Calu3 (cell line): ENCODE measurements around the gene ZNF3. TPM values are rescaled to one million over a fixed set of nuclear protein-coding genes. Genes with fewer than 3 reads are reported as not detected.
A peak's percentile ranks its signal among the peaks of the same experiment; 100 is the strongest.

Experiments
- BruUV-seq: library from RNA; stranded (reverse); fragments of 400-500 nt; replicated peaks from 2 replicates; lab custom pipeline; 2021; lab: Mats Ljungman, UMichigan
- CTCF ChIA-PET: fragments of 300-600 bp; sonication (Branson Sonifier 250); formaldehyde crosslinking; loops from one replicate; lab custom pipeline; 2022; ENCODE audit warnings: antibody characterized with exemption; lab: Charles Lee
- DNase-seq: peaks from one replicate; pipeline ENCODE4 v3.0.0; 2022
- H3K27ac Mint-ChIP-seq: one replicate; pipeline ENCODE4 v1.8.0; 2022; ENCODE audit warnings: mixed read lengths; ENCODE audit not compliant: unreplicated experiment
- H3K27me3 Mint-ChIP-seq: one replicate; pipeline ENCODE4 v1.8.0; 2022; ENCODE audit warnings: mixed read lengths; ENCODE audit not compliant: unreplicated experiment
- H3K36me3 Mint-ChIP-seq: one replicate; pipeline ENCODE4 v1.8.0; 2022; ENCODE audit warnings: mild to moderate bottlenecking, moderate library complexity, mixed read lengths; ENCODE audit not compliant: insufficient read depth, unreplicated experiment
- H3K4me1 Mint-ChIP-seq: one replicate; pipeline ENCODE4 v1.8.0; 2022; ENCODE audit warnings: mild to moderate bottlenecking, low read depth, mixed read lengths; ENCODE audit not compliant: unreplicated experiment
- H3K4me3 Mint-ChIP-seq: one replicate; pipeline ENCODE4 v1.8.0; 2022; ENCODE audit warnings: mild to moderate bottlenecking, low read depth, moderate library complexity, mixed read lengths; ENCODE audit not compliant: unreplicated experiment
- H3K9me3 Mint-ChIP-seq: one replicate; pipeline ENCODE4 v1.8.0; 2022; ENCODE audit warnings: low read depth, mixed read lengths; ENCODE audit not compliant: unreplicated experiment
- intact Hi-C: fragments of 100-400 bp; cut with micrococcal nuclease; formaldehyde crosslinking; loops from one replicate; pipeline ENCODE4 v1.10.0; 2022; ENCODE audit not compliant: unreplicated experiment
- total RNA-seq: library from RNA; stranded (reverse); gene quantifications from 2 replicates; pipeline ENCODE4 v1.2.3, GENCODE V29; 2022
- TF ChIP-seq, protein P1 (sequence below): fragments of 200-600 bp; IDR thresholded peaks from one replicate; pipeline ENCODE4 v1.8.0; 2022; ENCODE audit warnings: antibody characterized with exemption; ENCODE audit not compliant: unreplicated experiment

ZNF3 gene
- total RNA-seq, 1 experiment from 2014 or later: 26.7 TPM

DNA sequence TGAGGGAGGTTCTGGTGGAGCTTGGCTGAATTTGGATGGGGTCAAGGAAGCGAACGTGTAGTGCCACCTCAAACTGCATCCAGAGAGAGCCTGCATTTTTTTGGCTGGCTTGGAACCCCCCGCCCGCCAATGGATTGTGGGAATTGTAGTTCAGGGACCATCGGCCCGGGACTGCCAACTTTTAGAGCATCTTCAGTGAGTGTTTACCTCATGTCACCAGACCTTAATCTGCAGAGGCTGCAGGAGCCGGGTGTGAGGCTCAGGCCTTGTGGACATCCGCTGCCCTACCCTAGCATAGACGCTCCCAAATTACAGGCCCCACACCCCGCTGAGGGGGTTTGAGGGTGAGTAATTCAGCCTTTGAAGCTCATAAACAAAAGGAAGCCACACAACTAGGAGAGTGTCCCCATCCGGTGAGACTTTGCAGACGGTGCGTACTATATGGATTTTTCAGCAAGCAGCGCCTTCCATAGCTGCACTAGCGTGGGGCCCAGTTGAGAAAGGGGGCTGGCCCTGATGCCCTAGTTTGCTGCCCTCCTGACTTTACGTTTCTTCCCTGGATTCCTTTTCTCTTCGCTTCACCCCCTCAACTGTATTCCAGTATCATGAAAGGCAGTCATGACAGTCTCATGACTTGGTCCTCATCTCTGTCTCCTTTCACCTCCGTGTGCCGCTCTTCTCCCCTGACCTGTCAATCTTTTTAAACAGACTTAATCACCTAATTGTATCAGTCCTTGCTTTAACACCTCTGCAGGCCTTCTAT lies 38.6 kb upstream of the ZNF3 start:
- BruUV-seq: no TSS peak
- Mint-ChIP-seq H3K27me3 (no peaks in the 10 kb centered on the region), H3K4me3 (peak overlapping the region; percentile 96), H3K9me3 (no peaks in the 10 kb centered on the region), H3K36me3 (peaks cover 20% of the 10 kb centered on the region), H3K27ac (no peak overlapping the region), H3K4me1 (peaks cover 8% of the 10 kb centered on the region)
- TF ChIP-seq, protein P1, sequence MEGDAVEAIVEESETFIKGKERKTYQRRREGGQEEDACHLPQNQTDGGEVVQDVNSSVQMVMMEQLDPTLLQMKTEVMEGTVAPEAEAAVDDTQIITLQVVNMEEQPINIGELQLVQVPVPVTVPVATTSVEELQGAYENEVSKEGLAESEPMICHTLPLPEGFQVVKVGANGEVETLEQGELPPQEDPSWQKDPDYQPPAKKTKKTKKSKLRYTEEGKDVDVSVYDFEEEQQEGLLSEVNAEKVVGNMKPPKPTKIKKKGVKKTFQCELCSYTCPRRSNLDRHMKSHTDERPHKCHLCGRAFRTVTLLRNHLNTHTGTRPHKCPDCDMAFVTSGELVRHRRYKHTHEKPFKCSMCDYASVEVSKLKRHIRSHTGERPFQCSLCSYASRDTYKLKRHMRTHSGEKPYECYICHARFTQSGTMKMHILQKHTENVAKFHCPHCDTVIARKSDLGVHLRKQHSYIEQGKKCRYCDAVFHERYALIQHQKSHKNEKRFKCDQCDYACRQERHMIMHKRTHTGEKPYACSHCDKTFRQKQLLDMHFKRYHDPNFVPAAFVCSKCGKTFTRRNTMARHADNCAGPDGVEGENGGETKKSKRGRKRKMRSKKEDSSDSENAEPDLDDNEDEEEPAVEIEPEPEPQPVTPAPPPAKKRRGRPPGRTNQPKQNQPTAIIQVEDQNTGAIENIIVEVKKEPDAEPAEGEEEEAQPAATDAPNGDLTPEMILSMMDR: no peak
- CTCF ChIA-PET: interaction anchor here (0.6 kb wide), 1 partner anchor 38 kb away, joined by 3 read pairs; no protein-coding TSS in a partner anchor
- intact Hi-C loops: no loop called here
- DNase-seq: peak; percentile 37

DNA sequence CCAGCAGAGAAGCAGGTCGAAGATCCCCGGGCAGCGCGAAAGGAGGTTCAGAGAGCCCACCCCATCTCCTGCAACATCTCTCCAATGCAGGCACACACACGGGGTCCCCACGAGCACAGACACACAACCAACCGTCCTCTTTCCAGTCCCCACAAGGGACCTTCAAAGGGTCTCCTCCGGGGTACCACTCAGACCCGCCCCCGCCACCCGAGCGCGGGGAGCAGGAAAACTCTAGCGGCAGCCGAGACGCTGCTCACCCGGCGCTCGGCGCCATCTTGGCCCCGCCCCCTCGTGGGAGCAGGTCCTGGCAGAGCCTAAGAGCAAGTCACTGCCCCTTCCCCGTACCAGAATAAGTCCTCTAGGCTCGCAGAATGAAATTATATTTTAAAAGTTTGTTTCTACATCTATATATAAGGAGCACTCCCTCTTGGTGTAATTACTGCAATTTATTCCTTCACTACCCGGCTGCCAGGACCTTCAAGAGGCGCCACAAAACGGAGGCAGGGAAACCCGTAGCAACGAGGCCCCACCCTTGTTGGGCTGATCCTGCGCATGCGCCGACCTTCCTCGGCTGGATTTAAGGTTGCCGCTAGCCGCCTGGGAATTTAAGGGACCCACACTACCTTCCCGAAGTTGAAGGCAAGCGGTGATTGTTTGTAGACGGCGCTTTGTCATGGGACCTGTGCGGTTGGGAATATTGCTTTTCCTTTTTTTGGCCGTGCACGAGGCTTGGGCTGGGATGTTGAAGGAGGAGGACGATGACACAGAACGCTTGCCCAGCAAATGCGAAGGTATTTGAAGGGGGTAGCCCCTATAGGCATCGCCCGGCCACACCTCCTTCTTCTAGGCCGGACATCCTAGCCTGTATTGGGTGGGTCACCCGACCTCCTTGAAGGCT lies 37.8 kb upstream of the ZNF3 start, which contains the start of the genes CNPY4 and TAF6:
Gene CNPY4, plus strand, starts transcription at position 563 of the 898 bp plus-strand sequence. Its CDS starts 111 bp downstream, at position 674.
Gene TAF6, minus strand, starts transcription at position 287 of the 898 bp plus-strand sequence. CDS start 5,149 bp downstream, outside the sequence.
- no peaks in the 10 kb centered on the region for H3K9me3 Mint-ChIP-seq
- intact Hi-C loops: no loop called here
- DNase-seq: peak; percentile 88
- peaks cover 8% of the 10 kb centered on the region for H3K4me1 Mint-ChIP-seq
- TF ChIP-seq, protein P1: no peak
- H3K36me3 Mint-ChIP-seq: peaks cover 20% of the 10 kb centered on the region
- no TSS peak for BruUV-seq
- H3K27me3 Mint-ChIP-seq: no peaks in the 10 kb centered on the region
- CTCF ChIA-PET: interaction anchor here (0.6 kb wide), 1 partner anchor 37 kb away, joined by 3 read pairs; no protein-coding TSS in a partner anchor
- peak within 1 kb of the TSS; percentile 96 for H3K4me3 Mint-ChIP-seq
- H3K27ac Mint-ChIP-seq: peak within 1 kb of the TSS; percentile 90

DNA sequence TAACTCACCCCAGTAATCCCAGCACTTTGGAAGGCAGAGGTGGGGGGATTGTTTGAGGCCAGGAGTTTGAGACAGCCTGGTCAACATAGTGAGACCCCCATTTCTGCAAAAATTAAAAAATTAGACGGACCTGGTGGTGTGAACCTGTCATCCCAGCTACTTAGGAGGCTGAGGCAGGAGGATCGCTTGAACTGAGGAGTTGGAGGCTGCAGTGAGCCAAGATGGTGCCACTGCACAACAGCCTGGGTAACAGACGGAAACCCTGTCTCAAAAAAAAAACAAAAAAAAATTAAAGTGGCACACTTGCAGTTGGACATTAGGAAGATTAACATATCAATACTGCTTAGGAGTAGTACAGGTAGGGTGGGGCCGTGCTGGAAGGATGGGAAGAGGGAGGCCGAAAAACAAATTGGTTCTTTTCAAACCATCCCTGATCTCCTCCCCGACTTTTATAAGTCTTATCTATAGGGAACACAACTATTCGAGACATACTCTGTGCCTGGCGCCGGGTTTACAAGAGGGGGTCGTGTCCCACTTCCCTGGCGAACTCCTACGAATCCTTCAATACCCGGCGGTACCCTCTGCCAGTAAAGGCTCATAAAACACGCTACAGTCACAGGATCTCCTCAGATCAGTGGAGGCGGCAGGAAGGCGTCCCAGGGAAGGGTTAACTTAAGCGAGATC lies 37.0 kb upstream of the ZNF3 start:
- TSS peak; percentile 57 for BruUV-seq
- CTCF ChIA-PET: interaction anchor here (0.7 kb wide), 1 partner anchor 256 kb away, joined by 3 read pairs; no protein-coding TSS in a partner anchor
- no peak for DNase-seq

More for the DNA sequence above, 37.0 kb upstream of the ZNF3 start:
- H3K9me3 Mint-ChIP-seq: no peaks in the 10 kb centered on the region
- H3K36me3 Mint-ChIP-seq: peaks cover 20% of the 10 kb centered on the region
- H3K4me3 Mint-ChIP-seq: peak overlapping the region; percentile 96
- peaks cover 8% of the 10 kb centered on the region for H3K4me1 Mint-ChIP-seq
- intact Hi-C loops: no loop called here
- TF ChIP-seq, protein P1: no peak
- H3K27me3 Mint-ChIP-seq: no peaks in the 10 kb centered on the region
- peak overlapping the region; percentile 90 for H3K27ac Mint-ChIP-seq
